ENCODE results near the gene IFT20. TPM values are rescaled to one million over a fixed set of nuclear protein-coding genes. Genes with fewer than 3 reads are reported as not detected.

IFT20 gene
- total RNA-seq, 4 donors from 2014 or later: 3.7 to 15.9 (median 4.9) TPM

- DNase-seq (no peak), ATAC-seq (no peak)
- TF ChIP-seq POLR2A (IDR thresholded peaks at IDR 0.05): no peak
- TF ChIP-seq CTCF (IDR thresholded peaks at IDR 0.05 in 4 of 5, conservative IDR thresholded peaks at IDR 0.05 in 1 of 5): no peak
- intact Hi-C loops (cut with DNase I; ENCODE audit: low total_unique reads): loop anchor here (2.0 kb wide), 1 partner anchor 14 kb away; the partner anchor contains the start of gene POLDIP2
- no peaks in the 10 kb centered on the region for H3K36me3 ChIP-seq
- no peaks in the 10 kb centered on the region for H3K27me3 ChIP-seq
- H3K27ac ChIP-seq: peak overlapping the region; percentile 32 to 44 (median 37)
- in situ Hi-C loops (cut with MboI; ENCODE audit: low sequenced_read_pairs in 4 of 4): loop anchor here in 1 of 4 donors (25.0 kb wide), 1 partner anchor 592 kb away; the partner anchor contains the start of gene PHF12
- no peaks in the 10 kb centered on the region for H3K9me3 ChIP-seq
- peaks cover 10 to 11% of the 10 kb centered on the region in 2 donors for H3K4me1 ChIP-seq
- peak overlapping the region in 1 of 4 donors; percentile 63 for H3K4me3 ChIP-seq
These were observed 35.5 kb upstream of the IFT20 start for GRCh38 chr17:28370744-28371103.

GRCh38 chr17:28370035-28370743 is 34.9 kb upstream of the IFT20 start, which contains the start of gene VTN:
Gene VTN, minus strand, starts transcription at chr17:28370307. Its CDS starts 104 bp downstream, at chr17:28370203.
- H3K9me3 ChIP-seq: no peaks in the 10 kb centered on the region
- intact Hi-C loops (cut with DNase I; ENCODE audit: low total_unique reads) (loop anchor here (2.0 kb wide), 1 partner anchor 13 kb away; the partner anchor contains the start of gene POLDIP2), in situ Hi-C loops (cut with MboI; ENCODE audit: low sequenced_read_pairs in 4 of 4) (loop anchor here in 1 of 4 donors (25.0 kb wide), 1 partner anchor 592 kb away; the partner anchor contains the start of gene PHF12)
- peak within 1 kb of the TSS; percentile 58 to 77 (median 64) for H3K4me3 ChIP-seq
- DNase-seq (no peak), ATAC-seq (no peak)
- no peak for TF ChIP-seq POLR2A (IDR thresholded peaks at IDR 0.05)
- TF ChIP-seq CTCF (IDR thresholded peaks at IDR 0.05 in 4 of 5, conservative IDR thresholded peaks at IDR 0.05 in 1 of 5): no peak
- H3K36me3 ChIP-seq: no peaks in the 10 kb centered on the region
- H3K4me1 ChIP-seq: peaks cover 10 to 11% of the 10 kb centered on the region in 2 donors
- no peaks in the 10 kb centered on the region for H3K27me3 ChIP-seq
- H3K27ac ChIP-seq: peak within 1 kb of the TSS; percentile 32 to 44 (median 37)

GRCh38 chr17:28369684-28370034 is 34.4 kb upstream of the IFT20 start:
- intact Hi-C loops (cut with DNase I; ENCODE audit: low total_unique reads): loop anchor here (2.0 kb wide), 1 partner anchor 13 kb away; the partner anchor contains the start of gene POLDIP2
- H3K27ac ChIP-seq: no peak overlapping the region
- no peak for DNase-seq
- H3K27me3 ChIP-seq: no peaks in the 10 kb centered on the region
- no peak overlapping the region for H3K4me3 ChIP-seq
- TF ChIP-seq CTCF (IDR thresholded peaks at IDR 0.05 in 4 of 5, conservative IDR thresholded peaks at IDR 0.05 in 1 of 5) (no peak), POLR2A (IDR thresholded peaks at IDR 0.05) (no peak)
- in situ Hi-C loops (cut with MboI; ENCODE audit: low sequenced_read_pairs in 4 of 4): loop anchor here in 1 of 4 donors (25.0 kb wide), 1 partner anchor 593 kb away; the partner anchor contains the start of gene PHF12
- peaks cover 0 to 1% of the 10 kb centered on the region in 2 donors for H3K36me3 ChIP-seq
- no peaks in the 10 kb centered on the region for H3K9me3 ChIP-seq
- no peak for ATAC-seq
- H3K4me1 ChIP-seq: peaks cover 10 to 11% of the 10 kb centered on the region in 2 donors

- H3K4me3 ChIP-seq: no peak overlapping the region
- H3K27ac ChIP-seq: no peak overlapping the region
- peaks cover 0 to 7% of the 10 kb centered on the region in 2 donors for H3K36me3 ChIP-seq
- ATAC-seq (no peak), DNase-seq (no peak)
- in situ Hi-C loops (cut with MboI; ENCODE audit: low sequenced_read_pairs in 4 of 4) (loop anchor here in 1 of 4 donors (25.0 kb wide), 1 partner anchor 593 kb away; the partner anchor contains the start of gene PHF12), intact Hi-C loops (cut with DNase I; ENCODE audit: low total_unique reads) (no loop called here)
- H3K4me1 ChIP-seq: peaks cover 10 to 11% of the 10 kb centered on the region in 2 donors
- TF ChIP-seq CTCF (IDR thresholded peaks at IDR 0.05 in 4 of 5, conservative IDR thresholded peaks at IDR 0.05 in 1 of 5): no peak
- no peak for TF ChIP-seq POLR2A (IDR thresholded peaks at IDR 0.05)
- no peaks in the 10 kb centered on the region for H3K27me3 ChIP-seq
- no peaks in the 10 kb centered on the region for H3K9me3 ChIP-seq
These were observed 33.8 kb upstream of the IFT20 start for GRCh38 chr17:28368915-28369683.

Measured in gastrocnemius medialis (tissue), 4 donors.